Osteocyte (in vitro differentiated cells): ENCODE data around the gene FSTL4. TPM values are rescaled to one million over a fixed set of nuclear protein-coding genes. Genes with fewer than 3 reads are reported as not detected.

ENCODE experiments used
- DNase-seq: peaks from one replicate; pipeline ENCODE4 v3.0.0; 2021; ENCODE audit warnings: mixed read lengths; ENCODE audit not compliant: unreplicated experiment; ENCODE audit errors: extremely low spot score
- H3K27ac Mint-ChIP-seq: one replicate; pipeline ENCODE4 v1.8.0; 2021; ENCODE audit warnings: mild to moderate bottlenecking, mixed read lengths; ENCODE audit not compliant: unreplicated experiment
- H3K27me3 Mint-ChIP-seq: one replicate; pipeline ENCODE4 v1.8.0; 2021; ENCODE audit warnings: mixed read lengths; ENCODE audit not compliant: unreplicated experiment
- H3K36me3 Mint-ChIP-seq: one replicate; pipeline ENCODE4 v1.8.0; 2021; ENCODE audit warnings: mixed read lengths; ENCODE audit not compliant: unreplicated experiment
- H3K4me1 Mint-ChIP-seq: one replicate; pipeline ENCODE4 v1.8.0; 2021; ENCODE audit warnings: mixed read lengths; ENCODE audit not compliant: unreplicated experiment
- H3K4me3 Mint-ChIP-seq: one replicate; pipeline ENCODE4 v1.8.0; 2021; ENCODE audit warnings: mild to moderate bottlenecking, moderate library complexity, mixed read lengths; ENCODE audit not compliant: unreplicated experiment
- H3K9me3 Mint-ChIP-seq: one replicate; pipeline ENCODE4 v1.8.0; 2021; ENCODE audit warnings: mixed read lengths; ENCODE audit not compliant: unreplicated experiment
- CTCF ChIP-seq: fragments of 200-600 bp; sonication (generic); IDR thresholded peaks from 2 replicates; pipeline ENCODE4 v1.5.0; 2021; ENCODE audit warnings: antibody characterized with exemption, mild to moderate bottlenecking, moderate library complexity
- total RNA-seq: library from RNA; stranded (reverse); gene quantifications from 2 replicates; pipeline ENCODE4 v1.2.1, GENCODE V29; 2021

FSTL4 gene
- total RNA-seq, 1 donor from 2014 or later = not detected

GRCh38 chr5:133426264-133426663, 186.1 kb downstream of the FSTL4 start:
- no peaks in the 10 kb centered on the region for H3K9me3 Mint-ChIP-seq
- no peaks in the 10 kb centered on the region for H3K36me3 Mint-ChIP-seq
- no peak for DNase-seq
- H3K4me1 Mint-ChIP-seq = peaks cover 4% of the 10 kb centered on the region
- no peak for TF ChIP-seq CTCF
- peaks cover 64% of the 10 kb centered on the region for H3K27me3 Mint-ChIP-seq
- H3K4me3 Mint-ChIP-seq = no peak overlapping the region
- H3K27ac Mint-ChIP-seq = no peak overlapping the region

- Mint-ChIP-seq H3K4me3 (no peak overlapping the region), H3K27ac (no peak overlapping the region), H3K9me3 (no peaks in the 10 kb centered on the region), H3K4me1 (peaks cover 4% of the 10 kb centered on the region), H3K36me3 (no peaks in the 10 kb centered on the region), H3K27me3 (peaks cover 59% of the 10 kb centered on the region)
- no peak for DNase-seq
- no peak for TF ChIP-seq CTCF
Observed at GRCh38 chr5:133425764-133426163, 186.6 kb downstream of the FSTL4 start.

- H3K27ac Mint-ChIP-seq = no peak overlapping the region
- H3K4me3 Mint-ChIP-seq = no peak overlapping the region
- H3K4me1 Mint-ChIP-seq = peaks cover 4% of the 10 kb centered on the region
Observed at GRCh38 chr5:133425222-133425621, 187.1 kb downstream of the FSTL4 start.

GRCh38 chr5:133423618-133424282, 188.6 kb downstream of the FSTL4 start:
- Mint-ChIP-seq H3K36me3 (no peaks in the 10 kb centered on the region), H3K4me3 (no peak overlapping the region), H3K27me3 (peaks cover 46% of the 10 kb centered on the region), H3K27ac (no peak overlapping the region), H3K4me1 (peaks cover 4% of the 10 kb centered on the region), H3K9me3 (no peaks in the 10 kb centered on the region)
- peak; percentile 85 for TF ChIP-seq CTCF
- DNase-seq = peak; percentile 88

More at GRCh38 chr5:133425222-133425621, 187.1 kb downstream of the FSTL4 start:
- no peak for DNase-seq
- no peak for TF ChIP-seq CTCF
- Mint-ChIP-seq H3K9me3 (no peaks in the 10 kb centered on the region), H3K27me3 (peaks cover 54% of the 10 kb centered on the region), H3K36me3 (no peaks in the 10 kb centered on the region)

- Mint-ChIP-seq H3K36me3 (no peaks in the 10 kb centered on the region), H3K4me1 (peaks cover 4% of the 10 kb centered on the region), H3K4me3 (no peak overlapping the region), H3K9me3 (no peaks in the 10 kb centered on the region), H3K27ac (no peak overlapping the region), H3K27me3 (peaks cover 40% of the 10 kb centered on the region)
- no peak for TF ChIP-seq CTCF
- DNase-seq = no peak
Observed at GRCh38 chr5:133423011-133423617, 189.2 kb downstream of the FSTL4 start.
